ENCODE results near the gene SORCS3. TPM values are rescaled to one million over a fixed set of nuclear protein-coding genes. Genes with fewer than 3 reads are reported as not detected.

The SORCS3 gene
- total and polyA plus RNA-seq, 2 donors (not counting 1 experiment from before 2014, with no cell fraction given) = not detected

DNA sequence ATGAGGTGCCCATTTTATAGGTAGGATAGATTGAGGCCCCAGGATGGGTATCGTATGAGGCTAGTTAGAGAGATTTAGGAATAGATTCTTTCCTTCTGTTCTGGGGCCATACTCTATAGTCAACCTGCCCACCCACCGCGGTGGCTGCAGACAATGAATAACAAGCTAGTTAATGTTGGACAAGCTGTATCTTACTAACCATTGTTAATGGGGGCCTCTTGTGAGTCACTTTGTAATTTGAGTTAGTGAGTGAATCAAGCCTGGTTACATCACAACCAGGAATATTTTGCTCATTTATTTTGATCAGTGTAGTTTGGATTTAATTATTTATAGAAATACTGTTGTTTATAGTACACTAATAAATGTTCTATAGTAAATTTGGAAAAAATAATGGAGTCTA lies 7.3 kb downstream of the SORCS3 start:
- DNase-seq (no peak), ATAC-seq (ENCODE audit: low read depth) (no peak)
- ChIA-PET CTCF (no interaction called here), POLR2A (no interaction called here)
- intact Hi-C loops (cut with micrococcal nuclease) = no loop called here
- Histone ChIP-seq H4K20me1 (ENCODE audit: control insufficient read depth, insufficient read depth, low read length, poor library complexity, severe bottlenecking) (no peaks in the 10 kb centered on the region), H3K9ac (ENCODE audit: low read length) (no peak overlapping the region), H2AFZ (ENCODE audit: insufficient read depth, low read depth, low read length, poor library complexity, severe bottlenecking) (no peak overlapping the region), H3K4me1 (ENCODE audit: control insufficient read depth in 2 of 2, insufficient read depth in 2 of 2, low read length in 2 of 2) (no peaks in the 10 kb centered on the region), H3K4me3 (ENCODE audit: control extremely low read depth in 1 of 5, extremely low read depth in 1 of 5, insufficient read depth in 1 of 5, low read depth in 2 of 5, low read length in 4 of 5) (no peak overlapping the region), H3K36me3 (replicated peaks in 1 of 2; ENCODE audit: control extremely low read depth in 1 of 2, control insufficient read depth in 1 of 2, extremely low read depth in 1 of 2, insufficient read depth in 2 of 2, low read length in 1 of 2) (no peaks in the 10 kb centered on the region), H3K4me2 (replicated peaks; ENCODE audit: low read depth, low read length, poor library complexity, severe bottlenecking) (no peak overlapping the region), H3K79me2 (ENCODE audit: control insufficient read depth, insufficient read depth, low read length) (no peaks in the 10 kb centered on the region), H3K27ac (ENCODE audit: low read length in 2 of 2) (no peak overlapping the region), H3K9me3 (ENCODE audit: control extremely low read depth in 1 of 3, control insufficient read depth in 2 of 3, insufficient read depth in 1 of 3, low read length in 2 of 3) (peaks cover 0 to under 1% (median 0%) of the 10 kb centered on the region in 3 donors), H3K27me3 (replicated peaks in 1 of 4; ENCODE audit: control extremely low read depth in 1 of 4, control insufficient read depth in 3 of 4, insufficient read depth in 4 of 4, low read length in 3 of 4) (peaks cover 0 to 17% (median 4%) of the 10 kb centered on the region in 4 experiments)
- no CpG with 5 or more reads among the region's 3 CpGs for WGBS (ENCODE audit: insufficient coverage)
- TF ChIP-seq EZH2 (IDR thresholded peaks at IDR 0.05; ENCODE audit: borderline replicate concordance, insufficient read depth, low read depth, low read length, poor library complexity, severe bottlenecking) = no peak
- Mint-ChIP-seq H3K9me3 (ENCODE audit: insufficient read depth) (no peaks in the 10 kb centered on the region), H3K27ac (no peak overlapping the region), H3K4me1 (no peaks in the 10 kb centered on the region), H3K4me3 (no peak overlapping the region), H3K27me3 (peaks cover 50% of the 10 kb centered on the region)

DNA sequence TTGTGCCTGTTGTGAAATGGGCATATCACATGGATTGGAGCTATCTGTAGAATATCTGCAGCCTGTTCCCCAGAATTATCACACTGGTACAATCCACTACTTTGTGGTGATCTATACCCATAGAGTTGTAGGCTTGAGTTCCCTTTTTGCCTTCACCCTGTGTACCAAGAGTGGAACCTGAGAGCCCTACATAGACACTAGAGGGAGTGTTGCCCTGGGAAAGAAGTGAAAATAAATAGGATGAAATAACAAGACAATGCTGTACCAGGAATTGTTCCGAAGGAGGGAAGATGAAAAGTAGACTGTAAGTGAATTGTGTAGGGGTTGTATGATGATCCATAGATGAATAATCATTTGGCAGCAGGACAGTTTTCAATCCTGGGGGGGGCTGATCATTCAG lies 9.0 kb downstream of the SORCS3 start:
- Mint-ChIP-seq H3K27ac (no peak overlapping the region), H3K4me3 (no peak overlapping the region), H3K4me1 (no peaks in the 10 kb centered on the region), H3K9me3 (ENCODE audit: insufficient read depth) (no peaks in the 10 kb centered on the region), H3K27me3 (peaks cover 47% of the 10 kb centered on the region)
- CTCF ChIA-PET = no interaction called here
- Histone ChIP-seq H2AFZ (ENCODE audit: insufficient read depth, low read depth, low read length, poor library complexity, severe bottlenecking) (no peak overlapping the region), H3K9ac (ENCODE audit: low read length) (no peak overlapping the region), H3K36me3 (replicated peaks in 1 of 2; ENCODE audit: control extremely low read depth in 1 of 2, control insufficient read depth in 1 of 2, extremely low read depth in 1 of 2, insufficient read depth in 2 of 2, low read length in 1 of 2) (no peaks in the 10 kb centered on the region), H4K20me1 (ENCODE audit: control insufficient read depth, insufficient read depth, low read length, poor library complexity, severe bottlenecking) (no peaks in the 10 kb centered on the region), H3K4me3 (ENCODE audit: control extremely low read depth in 1 of 5, extremely low read depth in 1 of 5, insufficient read depth in 1 of 5, low read depth in 2 of 5, low read length in 4 of 5) (no peak overlapping the region), H3K27ac (ENCODE audit: low read length in 2 of 2) (no peak overlapping the region), H3K4me1 (ENCODE audit: control insufficient read depth in 2 of 2, insufficient read depth in 2 of 2, low read length in 2 of 2) (no peaks in the 10 kb centered on the region), H3K79me2 (ENCODE audit: control insufficient read depth, insufficient read depth, low read length) (no peaks in the 10 kb centered on the region), H3K27me3 (replicated peaks in 1 of 4; ENCODE audit: control extremely low read depth in 1 of 4, control insufficient read depth in 3 of 4, insufficient read depth in 4 of 4, low read length in 3 of 4) (peaks cover 0 to 5% (median 0%) of the 10 kb centered on the region in 4 experiments), H3K9me3 (ENCODE audit: control extremely low read depth in 1 of 3, control insufficient read depth in 2 of 3, insufficient read depth in 1 of 3, low read length in 2 of 3) (no peaks in the 10 kb centered on the region), H3K4me2 (replicated peaks; ENCODE audit: low read depth, low read length, poor library complexity, severe bottlenecking) (no peak overlapping the region)
- 100% methylated on average over 1 of the region's 1 CpG for WGBS (ENCODE audit: insufficient coverage)
- TF ChIP-seq EZH2 (IDR thresholded peaks at IDR 0.05; ENCODE audit: borderline replicate concordance, insufficient read depth, low read depth, low read length, poor library complexity, severe bottlenecking) = no peak
- TF ChIP-seq, protein P1, sequence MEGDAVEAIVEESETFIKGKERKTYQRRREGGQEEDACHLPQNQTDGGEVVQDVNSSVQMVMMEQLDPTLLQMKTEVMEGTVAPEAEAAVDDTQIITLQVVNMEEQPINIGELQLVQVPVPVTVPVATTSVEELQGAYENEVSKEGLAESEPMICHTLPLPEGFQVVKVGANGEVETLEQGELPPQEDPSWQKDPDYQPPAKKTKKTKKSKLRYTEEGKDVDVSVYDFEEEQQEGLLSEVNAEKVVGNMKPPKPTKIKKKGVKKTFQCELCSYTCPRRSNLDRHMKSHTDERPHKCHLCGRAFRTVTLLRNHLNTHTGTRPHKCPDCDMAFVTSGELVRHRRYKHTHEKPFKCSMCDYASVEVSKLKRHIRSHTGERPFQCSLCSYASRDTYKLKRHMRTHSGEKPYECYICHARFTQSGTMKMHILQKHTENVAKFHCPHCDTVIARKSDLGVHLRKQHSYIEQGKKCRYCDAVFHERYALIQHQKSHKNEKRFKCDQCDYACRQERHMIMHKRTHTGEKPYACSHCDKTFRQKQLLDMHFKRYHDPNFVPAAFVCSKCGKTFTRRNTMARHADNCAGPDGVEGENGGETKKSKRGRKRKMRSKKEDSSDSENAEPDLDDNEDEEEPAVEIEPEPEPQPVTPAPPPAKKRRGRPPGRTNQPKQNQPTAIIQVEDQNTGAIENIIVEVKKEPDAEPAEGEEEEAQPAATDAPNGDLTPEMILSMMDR (IDR thresholded peaks at IDR 0.05) = no peak
- intact Hi-C loops (cut with micrococcal nuclease) = no loop called here
- ATAC-seq (ENCODE audit: low read depth) = no peak
- POLR2A ChIA-PET = no interaction called here
- no peak for DNase-seq

All from B cell (primary cell).